Kidney (tissue), 14 donors: ENCODE data around the gene IFIH1. TPM values are rescaled to one million over a fixed set of nuclear protein-coding genes. Genes with fewer than 3 reads are reported as not detected.
A peak's percentile ranks its signal among the peaks of the same experiment; 100 is the strongest.

Source experiments
- DNase-seq, 5 donors: peaks; one replicate each; pipeline ENCODE4 v3.0.0-alpha.2; 2013 to 2020
- FAIRE-seq: peaks from 2 replicates; lab custom pipeline; 2012; peaks lifted over from hg19 to GRCh38; lab: Jason Lieb, UNC
- H3K27ac ChIP-seq, 2 donors: one replicate each; pipeline ENCODE4 v1.7.0; 2013; ENCODE audit warnings: low read depth in 2 of 2, low read length in 2 of 2, inconsistent platforms in 1 of 2
- H3K27me3 ChIP-seq: one replicate; pipeline ENCODE4 v1.7.1; 2013; ENCODE audit warnings: low read length, inconsistent platforms; ENCODE audit not compliant: control insufficient read depth, insufficient read depth
- H3K36me3 ChIP-seq, 3 donors: one replicate each; pipeline versions ENCODE4 v1.7.0 to v1.7.1; 2013; ENCODE audit warnings: low read length in 3 of 3, control low read depth in 1 of 3, inconsistent platforms in 1 of 3; ENCODE audit not compliant: insufficient read depth in 3 of 3, control insufficient read depth in 2 of 3
- H3K4me1 ChIP-seq, 3 donors: one replicate each; pipeline versions ENCODE4 v1.7.0 to v1.7.1; 2013; ENCODE audit warnings: low read length in 3 of 3, inconsistent platforms in 1 of 3, low read depth in 1 of 3; ENCODE audit not compliant: control insufficient read depth in 2 of 3, insufficient read depth in 2 of 3
- H3K4me3 ChIP-seq, 3 donors: one replicate each; pipeline versions ENCODE4 v1.7.0 to v1.8.1; 2013; ENCODE audit warnings: low read length in 3 of 3, control low read depth in 1 of 3, inconsistent platforms in 1 of 3
- H3K9ac ChIP-seq, 3 donors: one replicate each; pipeline versions ENCODE4 v1.7.0 to v1.7.1; 2013; ENCODE audit warnings: low read length in 3 of 3, control low read depth in 1 of 3, inconsistent platforms in 1 of 3
- H3K9me3 ChIP-seq, 3 donors: one replicate each; pipeline versions ENCODE4 v1.7.0 to v1.7.1; 2013; ENCODE audit warnings: low read length in 3 of 3, control low read depth in 1 of 3, inconsistent platforms in 1 of 3; ENCODE audit not compliant: control insufficient read depth in 2 of 3, insufficient read depth in 1 of 3
- intact Hi-C: fragments of 100-400 bp; cut with DNase I; formaldehyde crosslinking; loops from one replicate; pipeline ENCODE4 v1.11.1; 2022
- polyA plus RNA-seq: library from polyadenylated mRNA; stranded (reverse); fragments of 350-450 nt; fragmentation: Illumina TruSeq; extraction: RNeasy Lipid Tissue Mini Kit (QIAGEN cat#74804); gene quantifications from one replicate; pipeline ENCODE4 v1.2.3, GENCODE V29; 2014; ENCODE audit warnings: low read depth, low replicate concordance; ENCODE audit not compliant: insufficient read depth
- total RNA-seq: library from RNA; stranded (reverse); fragmentation: NEBNext Ultra II Directional; extraction: Animal tissue kit (Norgen Biotek cat#: 25700); gene quantifications from one replicate; pipeline ENCODE4 v1.2.1, GENCODE V29; 2021
- TF ChIP-seq, protein P1 (sequence below): IDR thresholded peaks from 3 replicates; pipeline ENCODE4 v1.5.1; 2012; ENCODE audit warnings: mild to moderate bottlenecking, moderate library complexity, borderline replicate concordance; ENCODE audit not compliant: insufficient read depth; ENCODE audit errors: extremely low read depth
- donor health status: control.
- donor health status: control.
- donor health status: control.
- donor health status: control.
- donor health status: control.
- donor health status: DM: yes; HTN: yes; CAD: no.
- donor health status: Normal renal cell carcinoma (clear cell type).

The IFIH1 gene
- total and polyA plus RNA-seq, 2 donors from 2014 or later = 11.3 to 21.6 TPM

DNA sequence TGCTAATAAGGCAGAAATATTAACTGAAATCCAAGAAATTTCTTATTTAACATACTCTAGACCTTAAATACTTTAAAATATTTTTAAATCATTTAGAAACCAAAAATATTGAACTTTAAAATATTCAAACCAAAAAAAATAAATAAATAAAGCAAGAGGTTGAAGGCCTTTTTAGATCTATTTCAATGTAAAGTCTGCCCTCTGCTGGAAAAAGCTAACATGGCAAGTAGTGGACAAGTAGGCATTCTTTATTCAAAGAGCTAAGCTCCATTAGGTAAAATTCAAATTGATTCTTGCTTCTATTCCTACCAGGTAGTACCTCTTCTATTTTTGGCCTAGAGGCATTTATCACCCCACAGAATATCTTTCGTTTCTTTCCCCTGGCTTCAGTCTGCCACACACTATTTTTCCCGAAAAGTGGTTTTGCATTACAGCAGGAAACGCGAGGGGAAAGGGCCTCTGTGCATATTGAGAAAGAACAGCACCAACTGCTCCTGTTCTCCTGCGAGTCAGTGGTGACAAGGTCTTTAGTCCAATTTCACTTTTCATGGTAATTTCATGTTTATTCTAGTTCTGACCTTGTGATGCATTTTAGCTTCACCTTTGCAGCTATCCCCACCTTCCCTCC, 20.4 kb downstream of the IFIH1 start:
- Histone ChIP-seq H3K4me3 (no peak overlapping the region), H3K27me3 (no peaks in the 10 kb centered on the region), H3K27ac (no peak overlapping the region), H3K9me3 (no peaks in the 10 kb centered on the region), H3K4me1 (no peaks in the 10 kb centered on the region), H3K36me3 (peaks cover 0 to 3% (median 0%) of the 10 kb centered on the region in 3 donors), H3K9ac (no peak overlapping the region)
- FAIRE-seq = peak; percentile 99
- TF ChIP-seq, protein P1, sequence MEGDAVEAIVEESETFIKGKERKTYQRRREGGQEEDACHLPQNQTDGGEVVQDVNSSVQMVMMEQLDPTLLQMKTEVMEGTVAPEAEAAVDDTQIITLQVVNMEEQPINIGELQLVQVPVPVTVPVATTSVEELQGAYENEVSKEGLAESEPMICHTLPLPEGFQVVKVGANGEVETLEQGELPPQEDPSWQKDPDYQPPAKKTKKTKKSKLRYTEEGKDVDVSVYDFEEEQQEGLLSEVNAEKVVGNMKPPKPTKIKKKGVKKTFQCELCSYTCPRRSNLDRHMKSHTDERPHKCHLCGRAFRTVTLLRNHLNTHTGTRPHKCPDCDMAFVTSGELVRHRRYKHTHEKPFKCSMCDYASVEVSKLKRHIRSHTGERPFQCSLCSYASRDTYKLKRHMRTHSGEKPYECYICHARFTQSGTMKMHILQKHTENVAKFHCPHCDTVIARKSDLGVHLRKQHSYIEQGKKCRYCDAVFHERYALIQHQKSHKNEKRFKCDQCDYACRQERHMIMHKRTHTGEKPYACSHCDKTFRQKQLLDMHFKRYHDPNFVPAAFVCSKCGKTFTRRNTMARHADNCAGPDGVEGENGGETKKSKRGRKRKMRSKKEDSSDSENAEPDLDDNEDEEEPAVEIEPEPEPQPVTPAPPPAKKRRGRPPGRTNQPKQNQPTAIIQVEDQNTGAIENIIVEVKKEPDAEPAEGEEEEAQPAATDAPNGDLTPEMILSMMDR = peak; percentile 82
- DNase-seq = peak in 4 of 5 donors; percentile 34 to 89 (median 66)
- intact Hi-C loops = loop anchor here (5.0 kb wide), 1 partner anchor 76 kb away; no protein-coding TSS in a partner anchor

DNA sequence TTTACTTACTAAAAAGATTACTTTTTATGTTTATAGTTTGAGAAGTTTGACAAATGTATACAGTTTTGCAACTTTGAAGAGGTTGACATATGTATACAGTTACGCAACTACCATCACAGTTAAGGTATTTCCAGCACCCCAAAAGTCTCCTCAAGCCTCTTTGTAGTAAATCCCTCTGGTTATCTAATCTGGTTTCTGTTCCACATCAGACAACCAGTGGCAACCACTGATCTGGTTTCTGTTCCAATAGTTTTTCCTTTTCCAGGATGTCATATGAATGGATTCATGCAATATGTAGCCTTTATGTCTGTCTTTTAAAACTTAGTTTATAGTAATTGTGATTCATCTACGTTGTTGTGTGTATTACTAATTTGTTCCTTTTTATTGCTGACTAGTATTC, 23.5 kb downstream of the IFIH1 start:
- Histone ChIP-seq H3K9me3 (no peaks in the 10 kb centered on the region), H3K27me3 (no peaks in the 10 kb centered on the region), H3K27ac (no peak overlapping the region), H3K4me1 (no peaks in the 10 kb centered on the region), H3K4me3 (no peak overlapping the region), H3K9ac (no peak overlapping the region), H3K36me3 (peaks cover 0 to 3% (median 0%) of the 10 kb centered on the region in 3 donors)
- no peak for DNase-seq
- TF ChIP-seq, protein P1 = no peak
- intact Hi-C loops = loop anchor here (5.0 kb wide), 1 partner anchor 73 kb away; no protein-coding TSS in a partner anchor
- no peak for FAIRE-seq

DNA sequence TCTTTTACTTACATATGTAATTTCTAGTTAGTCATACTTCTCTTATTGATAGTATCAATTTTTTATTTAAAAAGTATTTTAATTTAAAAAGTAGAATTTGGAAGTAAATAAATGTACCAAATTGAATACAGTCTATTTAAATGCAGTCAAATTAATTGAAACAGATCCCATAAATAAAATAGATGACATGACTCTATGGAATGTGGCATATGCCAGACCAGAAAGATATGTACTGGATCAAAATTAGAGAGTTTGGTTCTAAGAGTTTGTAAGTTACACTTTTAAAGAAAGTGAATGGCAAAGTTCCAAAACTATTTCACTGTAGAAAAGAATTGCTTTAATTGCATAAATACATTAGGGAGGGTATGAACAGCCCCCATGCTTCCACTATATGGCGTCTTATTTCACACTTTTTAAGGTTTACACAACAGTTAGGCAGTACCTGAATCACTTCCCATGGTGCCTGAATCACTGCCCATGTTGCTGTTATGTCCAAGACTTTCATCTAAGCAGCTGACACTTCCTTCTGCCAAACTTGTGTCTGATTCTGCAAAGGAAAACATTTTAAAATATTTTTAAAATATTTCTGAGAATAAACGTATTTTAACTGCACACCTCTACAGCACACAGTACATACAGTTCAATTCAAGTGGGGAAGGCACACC, 25.2 kb downstream of the IFIH1 start:
- Histone ChIP-seq H3K36me3 (no peaks in the 10 kb centered on the region), H3K27me3 (no peaks in the 10 kb centered on the region), H3K4me3 (no peak overlapping the region), H3K9ac (no peak overlapping the region), H3K4me1 (no peaks in the 10 kb centered on the region), H3K9me3 (no peaks in the 10 kb centered on the region), H3K27ac (no peak overlapping the region)
- no peak for DNase-seq
- TF ChIP-seq, protein P1 = no peak
- FAIRE-seq = no peak
- intact Hi-C loops = no loop called here
